ENCODE measurements around the gene KCNH2. TPM values are rescaled to one million over a fixed set of nuclear protein-coding genes. Genes with fewer than 3 reads are reported as not detected.

KCNH2 gene
- total and polyA plus RNA-seq, 2 of the 8 experiments (the other 6 are each of a cell fraction or from before 2014, with no cell fraction given) = 8.0 to 15.0 TPM

- Histone ChIP-seq H3K23me2 (ENCODE audit: low read depth, low read length) (no peaks in the 10 kb centered on the region), H3K79me2 (ENCODE audit: control insufficient read depth in 1 of 2, insufficient read depth in 2 of 2, low read length in 2 of 2) (no peaks in the 10 kb centered on the region), H2BK5ac (ENCODE audit: low read depth, low read length) (no peak overlapping the region), H3K23ac (ENCODE audit: insufficient read length) (no peak overlapping the region), H2BK20ac (ENCODE audit: low read length) (no peak overlapping the region), H3K9ac (replicated peaks in 1 of 4; ENCODE audit: extremely low read depth in 1 of 4, low read depth in 3 of 4, low read length in 3 of 4) (no peak overlapping the region), H2AFZ (ENCODE audit: low read length) (no peak overlapping the region), H3K4me2 (ENCODE audit: insufficient read depth in 1 of 2, low read depth in 2 of 2, low read length in 2 of 2) (no peak overlapping the region), H4K5ac (ENCODE audit: insufficient read length, low read depth, low read length) (no peak overlapping the region), H3K27me3 (replicated peaks in 1 of 4; ENCODE audit: control insufficient read depth in 3 of 4, extremely low read depth in 1 of 4, insufficient read depth in 3 of 4, low read length in 3 of 4) (no peaks in the 10 kb centered on the region), H4K20me1 (replicated peaks in 1 of 2; ENCODE audit: control insufficient read depth in 1 of 2, insufficient read depth in 2 of 2, low read length in 2 of 2) (no peaks in the 10 kb centered on the region), H3K4ac (replicated peaks; ENCODE audit: insufficient read length, low read depth, low read length) (no peak overlapping the region), H2AK5ac (ENCODE audit: low read depth, low read length) (no peak overlapping the region), H2BK15ac (ENCODE audit: low read length) (no peak overlapping the region), H3K27ac (ENCODE audit: low read depth, low read length) (no peak overlapping the region), H2BK120ac (replicated peaks; ENCODE audit: low read depth, low read length) (no peak overlapping the region), H3K14ac (ENCODE audit: insufficient read length) (no peak overlapping the region), H3K4me1 (replicated peaks in 1 of 4; ENCODE audit: control insufficient read depth in 3 of 4, insufficient read depth in 4 of 4, low read length in 3 of 4) (no peaks in the 10 kb centered on the region; a peak in 1 of 7 replicates), H3K56ac (replicated peaks; ENCODE audit: insufficient read length, low read depth, low read length) (no peak overlapping the region), H4K8ac (ENCODE audit: extremely low read depth, insufficient read depth, low read length) (no peak overlapping the region), H3K18ac (ENCODE audit: extremely low read depth, low read length) (no peak overlapping the region), H3K36me3 (ENCODE audit: control insufficient read depth in 2 of 4, insufficient read depth in 4 of 4, low read length in 3 of 4) (no peaks in the 10 kb centered on the region), H3K9me3 (ENCODE audit: insufficient read depth in 2 of 2, low read depth in 1 of 2, low read length in 1 of 2) (no peaks in the 10 kb centered on the region), H2BK12ac (ENCODE audit: low read depth, low read length) (no peak overlapping the region), H3K4me3 (ENCODE audit: extremely low read depth in 1 of 4, insufficient read depth in 2 of 4, low read depth in 3 of 4, low read length in 4 of 4) (no peak overlapping the region), H3K79me1 (ENCODE audit: low read depth, low read length) (no peaks in the 10 kb centered on the region), H4K91ac (replicated peaks; ENCODE audit: insufficient read length, low read length) (no peak overlapping the region)
- WGBS, 2 experiments (ENCODE audit: extremely low coverage in 1 of 2, insufficient coverage in 1 of 2, insufficient read length in 1 of 2, insufficient replicate concordance in 2 of 2, low coverage in 1 of 2, low lambda C conversion rate in 2 of 2, missing lambda C conversion rate in 1 of 2) = 95% methylated on average over 6 of the region's 6 CpGs; no CpG with 5 or more reads in 1 of the 2 experiments
- FAIRE-seq (no peak), DNase-seq (ENCODE audit: low read depth in 1 of 2, low spot score in 2 of 2) (no peak)
- no peak for TF ChIP-seq BRCA1 (IDR thresholded peaks at IDR 0.05; ENCODE audit: low read depth, low read length)
- no peak for TF ChIP-seq SP1 (IDR thresholded peaks at IDR 0.05; ENCODE audit: low read depth, low read length)
- TF ChIP-seq MAX (IDR thresholded peaks at IDR 0.05) = no peak
- TF ChIP-seq SP2 (IDR thresholded peaks at IDR 0.05; ENCODE audit: low read length) = no peak
- ChIA-PET POLR2A (ENCODE audit: partially characterized antibody) (no interaction called here), CTCF (ENCODE audit: partially characterized antibody) (interaction anchor here (0.7 to 1.7 kb wide), 5 partner anchors 12 to 66 kb away, joined by 3 to 5 read pairs (median 3); no protein-coding TSS in a partner anchor)
These were observed 59.7 kb downstream of the KCNH2 start for GRCh38 chr7:150918378-150918777.

All from H1 (cell line).